ENCODE results near the gene FYB1.
"Not testable (repeated sequence)": the region's sequence is repeated elsewhere in the genome, so short reads cannot be mapped to it uniquely, and the experiment has no call there.

FYB1 gene

GRCh38 chr5:39224196-39224761, 4.9 kb upstream of the FYB1 start:
- Histone ChIP-seq H3K4me1 (ENCODE audit: control insufficient read depth, insufficient read depth, low read depth, low read length) (no peaks in the 10 kb centered on the region), H3K4ac (ENCODE audit: low read depth in 1 of 2, low read length in 2 of 2) (no peak overlapping the region), H3K27me3 (ENCODE audit: control insufficient read depth in 1 of 2, insufficient read depth in 1 of 2, low read length in 2 of 2) (no peaks in the 10 kb centered on the region), H2BK15ac (ENCODE audit: low read depth, poor library complexity, severe bottlenecking) (no peak overlapping the region), H4K91ac (ENCODE audit: low read length) (no peak overlapping the region), H2AK5ac (ENCODE audit: low read length, severe bottlenecking) (no peak overlapping the region), H2BK5ac (ENCODE audit: low read depth, low read length, poor library complexity, severe bottlenecking) (no peak overlapping the region), H3K27ac (ENCODE audit: low read length, poor library complexity, severe bottlenecking) (no peak overlapping the region), H3K14ac (ENCODE audit: low read length in 2 of 2) (no peak overlapping the region), H3K23ac (ENCODE audit: low read length in 2 of 2) (no peak overlapping the region), H3K79me1 (replicated peaks; ENCODE audit: low read length, poor library complexity, severe bottlenecking) (no peaks in the 10 kb centered on the region), H3K4me2 (ENCODE audit: low read length, poor library complexity, severe bottlenecking) (no peak overlapping the region), H3K9ac (ENCODE audit: low read length) (peak overlapping the region; percentile 20), H2BK12ac (ENCODE audit: low read length in 2 of 2) (no peak overlapping the region), H3K18ac (ENCODE audit: low read depth in 1 of 2, low read length in 2 of 2) (no peak overlapping the region), H3K9me3 (ENCODE audit: control insufficient read depth, low read length) (peaks cover 3% of the 10 kb centered on the region), H3K36me3 (ENCODE audit: control insufficient read depth in 1 of 2, insufficient read depth in 2 of 2, low read depth in 1 of 2, low read length in 2 of 2) (no peaks in the 10 kb centered on the region), H2BK120ac (ENCODE audit: low read depth, low read length) (no peak overlapping the region), H2AFZ (ENCODE audit: low read depth, low read length) (no peak overlapping the region), H3K4me3 (ENCODE audit: insufficient read depth in 1 of 2, low read depth in 1 of 2, low read length in 2 of 2) (no peak overlapping the region), H4K8ac (ENCODE audit: low read length) (no peak overlapping the region)
- DNase-seq = peak; percentile 5
- WGBS = 59% methylated on average over 4 of the region's 5 CpGs

GRCh38 chr5:39223565-39224156, 4.3 kb upstream of the FYB1 start:
- no peaks in the 10 kb centered on the region for H3K36me3 ChIP-seq (ENCODE audit: control insufficient read depth in 1 of 2, insufficient read depth in 2 of 2, low read depth in 1 of 2, low read length in 2 of 2)
- peaks cover 3% of the 10 kb centered on the region for H3K9me3 ChIP-seq (ENCODE audit: control insufficient read depth, low read length)
- no peak overlapping the region for H2BK15ac ChIP-seq (ENCODE audit: low read depth, poor library complexity, severe bottlenecking)
- no peak overlapping the region for H3K4me2 ChIP-seq (ENCODE audit: low read length, poor library complexity, severe bottlenecking)
- no peak overlapping the region for H3K4me3 ChIP-seq (ENCODE audit: insufficient read depth in 1 of 2, low read depth in 1 of 2, low read length in 2 of 2)
- peak overlapping the region; percentile 20 for H3K9ac ChIP-seq (ENCODE audit: low read length)
- WGBS = 90% methylated on average over 2 of the region's 3 CpGs
- no peak for DNase-seq
- H3K4me1 ChIP-seq (ENCODE audit: control insufficient read depth, insufficient read depth, low read depth, low read length) = no peaks in the 10 kb centered on the region
- H4K91ac ChIP-seq (ENCODE audit: low read length) = no peak overlapping the region
- no peak overlapping the region for H2BK120ac ChIP-seq (ENCODE audit: low read depth, low read length)
- no peak overlapping the region for H3K27ac ChIP-seq (ENCODE audit: low read length, poor library complexity, severe bottlenecking)
- H3K23ac ChIP-seq (ENCODE audit: low read length in 2 of 2) = no peak overlapping the region
- no peak overlapping the region for H2BK12ac ChIP-seq (ENCODE audit: low read length in 2 of 2)
- H3K27me3 ChIP-seq (ENCODE audit: control insufficient read depth in 1 of 2, insufficient read depth in 1 of 2, low read length in 2 of 2) = no peaks in the 10 kb centered on the region
- H4K8ac ChIP-seq (ENCODE audit: low read length) = no peak overlapping the region
- H2BK5ac ChIP-seq (ENCODE audit: low read depth, low read length, poor library complexity, severe bottlenecking) = no peak overlapping the region
- H3K79me1 ChIP-seq (replicated peaks; ENCODE audit: low read length, poor library complexity, severe bottlenecking) = no peaks in the 10 kb centered on the region
- H2AK5ac ChIP-seq (ENCODE audit: low read length, severe bottlenecking) = no peak overlapping the region
- no peak overlapping the region for H3K14ac ChIP-seq (ENCODE audit: low read length in 2 of 2)
- no peak overlapping the region for H3K18ac ChIP-seq (ENCODE audit: low read depth in 1 of 2, low read length in 2 of 2)
- H3K4ac ChIP-seq (ENCODE audit: low read depth in 1 of 2, low read length in 2 of 2) = no peak overlapping the region
- H2AFZ ChIP-seq (ENCODE audit: low read depth, low read length) = no peak overlapping the region

- H2BK12ac ChIP-seq (ENCODE audit: low read length in 2 of 2); H3K4me3 ChIP-seq (ENCODE audit: insufficient read depth in 1 of 2, low read depth in 1 of 2, low read length in 2 of 2); H2AFZ ChIP-seq (ENCODE audit: low read depth, low read length); DNase-seq; H3K9me3 ChIP-seq (ENCODE audit: control insufficient read depth, low read length); H3K9ac ChIP-seq (ENCODE audit: low read length); H4K91ac ChIP-seq (ENCODE audit: low read length); H3K36me3 ChIP-seq (ENCODE audit: control insufficient read depth in 1 of 2, insufficient read depth in 2 of 2, low read depth in 1 of 2, low read length in 2 of 2); H3K27me3 ChIP-seq (ENCODE audit: control insufficient read depth in 1 of 2, insufficient read depth in 1 of 2, low read length in 2 of 2); H3K23ac ChIP-seq (ENCODE audit: low read length in 2 of 2); H2BK120ac ChIP-seq (ENCODE audit: low read depth, low read length); H2BK15ac ChIP-seq (ENCODE audit: low read depth, poor library complexity, severe bottlenecking); H3K4me2 ChIP-seq (ENCODE audit: low read length, poor library complexity, severe bottlenecking); H3K4ac ChIP-seq (ENCODE audit: low read depth in 1 of 2, low read length in 2 of 2); H2AK5ac ChIP-seq (ENCODE audit: low read length, severe bottlenecking); H3K14ac ChIP-seq (ENCODE audit: low read length in 2 of 2); H2BK5ac ChIP-seq (ENCODE audit: low read depth, low read length, poor library complexity, severe bottlenecking); H3K79me1 ChIP-seq (replicated peaks; ENCODE audit: low read length, poor library complexity, severe bottlenecking); H3K4me1 ChIP-seq (ENCODE audit: control insufficient read depth, insufficient read depth, low read depth, low read length); H3K27ac ChIP-seq (ENCODE audit: low read length, poor library complexity, severe bottlenecking); H3K18ac ChIP-seq (ENCODE audit: low read depth in 1 of 2, low read length in 2 of 2); H4K8ac ChIP-seq (ENCODE audit: low read length): not testable (repeated sequence)
- WGBS = 92% methylated on average over 3 of the region's 5 CpGs
These were observed 2.3 kb upstream of the FYB1 start for GRCh38 chr5:39221671-39222070.

- Histone ChIP-seq H4K8ac (ENCODE audit: low read length) (no peak overlapping the region), H3K4me2 (ENCODE audit: low read length, poor library complexity, severe bottlenecking) (no peak overlapping the region), H2AFZ (ENCODE audit: low read depth, low read length) (no peak overlapping the region), H3K18ac (ENCODE audit: low read depth in 1 of 2, low read length in 2 of 2) (no peak overlapping the region), H3K36me3 (ENCODE audit: control insufficient read depth in 1 of 2, insufficient read depth in 2 of 2, low read depth in 1 of 2, low read length in 2 of 2) (no peaks in the 10 kb centered on the region), H3K4me1 (ENCODE audit: control insufficient read depth, insufficient read depth, low read depth, low read length) (no peaks in the 10 kb centered on the region), H2BK12ac (ENCODE audit: low read length in 2 of 2) (no peak overlapping the region), H3K14ac (ENCODE audit: low read length in 2 of 2) (no peak overlapping the region), H3K4ac (ENCODE audit: low read depth in 1 of 2, low read length in 2 of 2) (no peak overlapping the region), H3K9me3 (ENCODE audit: control insufficient read depth, low read length) (peaks cover 3% of the 10 kb centered on the region), H2AK5ac (ENCODE audit: low read length, severe bottlenecking) (no peak overlapping the region), H3K27ac (ENCODE audit: low read length, poor library complexity, severe bottlenecking) (no peak overlapping the region), H3K4me3 (ENCODE audit: insufficient read depth in 1 of 2, low read depth in 1 of 2, low read length in 2 of 2) (no peak overlapping the region), H2BK120ac (ENCODE audit: low read depth, low read length) (no peak overlapping the region), H3K9ac (ENCODE audit: low read length) (no peak overlapping the region), H3K79me1 (replicated peaks; ENCODE audit: low read length, poor library complexity, severe bottlenecking) (no peaks in the 10 kb centered on the region), H4K91ac (ENCODE audit: low read length) (no peak overlapping the region), H2BK5ac (ENCODE audit: low read depth, low read length, poor library complexity, severe bottlenecking) (no peak overlapping the region), H2BK15ac (ENCODE audit: low read depth, poor library complexity, severe bottlenecking) (no peak overlapping the region), H3K23ac (ENCODE audit: low read length in 2 of 2) (no peak overlapping the region), H3K27me3 (ENCODE audit: control insufficient read depth in 1 of 2, insufficient read depth in 1 of 2, low read length in 2 of 2) (no peaks in the 10 kb centered on the region)
- WGBS = 92% methylated on average over 4 of the region's 4 CpGs
- DNase-seq = no peak
These were observed 1.1 kb upstream of the FYB1 start for GRCh38 chr5:39220280-39221030.
